Stimulated activated naive B cell treated with anti-CD40 and anti-IgM and Interleukin-4, amounts not matched to agents 10 μg/mL and 1 μg/mL and 100 μg/mL, for 72 hours (primary cell): Measurements from ENCODE around the gene UQCRH.

Experiments used
- ATAC-seq, 2 donors: fragments of 150-1000 bp; cut with Tn5 transposase; replicated peaks; 2 replicates each; pipeline ENCODE4 v1.10.0; 2021; ENCODE audit warnings: moderate library complexity in 1 of 2
- DNase-seq: peaks from one replicate; pipeline ENCODE4 v3.0.0; 2021
- H3K27ac Mint-ChIP-seq: one replicate; pipeline ENCODE4 v1.8.0; 2022; ENCODE audit warnings: mild to moderate bottlenecking, mixed read lengths
- H3K27me3 Mint-ChIP-seq, 2 donors: one replicate each; pipeline ENCODE4 v1.8.0; 2022; ENCODE audit warnings: mixed read lengths in 2 of 2
- H3K36me3 Mint-ChIP-seq, 2 donors: one replicate each; pipeline ENCODE4 v1.8.0; 2022; ENCODE audit warnings: mixed read lengths in 2 of 2, mild to moderate bottlenecking in 1 of 2
- H3K4me1 Mint-ChIP-seq, 2 donors: one replicate each; pipeline ENCODE4 v1.8.0; 2022; ENCODE audit warnings: mixed read lengths in 2 of 2, mild to moderate bottlenecking in 1 of 2
- H3K4me3 Mint-ChIP-seq, 2 donors: one replicate each; pipeline ENCODE4 v1.8.0; 2022; ENCODE audit warnings: mild to moderate bottlenecking in 2 of 2, mixed read lengths in 2 of 2, moderate library complexity in 1 of 2
- H3K9me3 Mint-ChIP-seq, 2 donors: one replicate each; pipeline ENCODE4 v1.8.0; 2022; ENCODE audit warnings: mixed read lengths in 2 of 2, mild to moderate bottlenecking in 1 of 2

Gene UQCRH

DNA sequence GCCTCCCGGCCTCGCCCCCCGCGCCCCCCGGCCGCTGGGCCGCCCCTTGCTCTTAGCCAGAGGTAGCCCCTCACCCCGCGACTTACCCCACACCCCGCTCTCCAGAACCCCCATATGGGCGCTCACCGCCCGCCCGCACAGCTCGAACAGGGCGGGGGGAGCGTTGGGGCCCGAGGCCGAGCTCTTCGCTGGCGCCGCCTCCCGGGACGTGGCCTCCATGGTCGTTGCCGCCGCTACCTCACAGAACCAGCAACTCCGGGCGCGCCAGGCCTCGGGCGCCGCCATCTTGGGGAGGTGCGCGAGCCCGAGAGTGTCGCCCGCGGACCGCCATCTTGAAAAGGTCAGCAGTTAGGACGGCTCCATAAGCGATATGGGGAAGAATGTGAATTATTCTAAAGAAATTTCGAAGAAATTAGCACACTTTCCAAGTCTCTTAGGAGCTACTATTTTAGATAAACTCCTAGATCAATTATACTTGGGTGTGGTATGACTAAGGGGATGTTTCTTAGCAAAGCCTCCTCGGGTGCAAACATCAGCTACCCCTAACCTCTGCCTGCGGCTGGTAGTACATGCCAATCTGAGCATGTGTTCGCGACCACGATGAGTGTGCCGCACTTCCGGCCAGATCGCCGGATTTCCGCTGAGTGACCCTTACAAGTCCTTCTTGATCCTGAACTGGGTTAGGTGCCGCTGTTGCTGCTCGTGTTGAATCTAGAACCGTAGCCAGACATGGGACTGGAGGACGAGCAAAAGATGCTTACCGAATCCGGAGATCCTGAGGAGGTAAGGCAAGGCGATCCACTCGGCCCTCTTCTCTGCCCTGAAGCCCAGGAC is at the start of gene UQCRH, which contains the start of gene LRRC41:
UQCRH (plus strand) TSS at position 661 of the 834 bp plus-strand sequence; CDS start at position 730, 69 bp downstream.
LRRC41 (minus strand) TSS at position 579 of the 834 bp plus-strand sequence; CDS start at position 285, 294 bp downstream.
- Mint-ChIP-seq H3K4me3 (peak within 1 kb of the TSS; percentile 92 to 100), H3K27me3 (no peaks in the 10 kb centered on the region), H3K9me3 (no peaks in the 10 kb centered on the region), H3K36me3 (peaks cover 39% of the 10 kb centered on the region in 2 donors), H3K4me1 (peaks cover 32 to 64% of the 10 kb centered on the region in 2 donors), H3K27ac (peak within 1 kb of the TSS; percentile 99)
- ATAC-seq (peak; percentile 83 to 85), DNase-seq (peak; percentile 90)

DNA sequence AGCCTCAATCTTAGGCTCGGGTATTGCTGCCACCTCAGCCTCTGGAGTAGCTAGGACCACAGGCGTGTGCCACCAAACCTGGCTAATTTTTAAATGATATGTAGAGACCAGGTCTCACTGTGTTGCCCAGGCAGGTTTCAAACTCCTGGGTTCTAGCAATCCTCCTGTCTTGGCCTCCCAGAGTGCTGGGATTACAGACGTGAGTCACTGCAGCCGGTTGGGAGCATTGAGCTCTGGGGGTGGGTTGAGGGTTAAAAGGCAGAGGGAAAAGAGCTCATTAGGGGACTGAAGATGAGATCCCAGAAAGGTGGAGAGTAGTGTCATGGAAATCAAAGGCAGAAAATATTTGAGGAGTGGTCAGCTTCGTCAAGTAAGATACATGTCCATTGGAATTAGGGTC is 48.8 kb upstream of the UQCRH start:
- ATAC-seq (no peak), DNase-seq (no peak)
- Mint-ChIP-seq H3K27me3 (no peaks in the 10 kb centered on the region), H3K9me3 (no peaks in the 10 kb centered on the region), H3K4me1 (no peaks in the 10 kb centered on the region), H3K27ac (no peak overlapping the region), H3K36me3 (peaks cover 6 to 16% of the 10 kb centered on the region in 2 donors), H3K4me3 (no peak overlapping the region)

DNA sequence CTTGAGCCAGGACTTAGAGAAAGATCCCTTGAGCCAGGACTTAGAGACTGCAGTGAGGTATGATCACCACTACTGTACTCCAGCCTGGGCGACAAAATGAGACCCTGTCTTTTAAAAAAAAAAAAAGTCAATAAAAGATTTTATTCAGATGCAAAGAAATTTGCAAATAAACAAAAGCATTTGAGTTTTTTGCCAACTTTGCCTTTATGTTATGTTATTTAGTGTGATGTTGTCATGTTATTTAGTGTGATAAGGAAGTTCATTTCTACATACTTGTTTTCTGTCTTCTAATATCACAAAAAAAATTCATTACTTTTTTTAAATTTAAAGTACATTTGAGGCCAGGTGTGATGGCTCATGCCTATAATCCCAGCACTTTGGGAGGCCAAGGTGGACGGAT is 47.0 kb upstream of the UQCRH start:
- no peak for ATAC-seq
- no peak overlapping the region for H3K4me3 Mint-ChIP-seq
- no peak for DNase-seq
- no peaks in the 10 kb centered on the region for H3K4me1 Mint-ChIP-seq
- no peaks in the 10 kb centered on the region for H3K9me3 Mint-ChIP-seq
- H3K27me3 Mint-ChIP-seq = no peaks in the 10 kb centered on the region
- H3K27ac Mint-ChIP-seq = no peak overlapping the region
- peaks cover 19 to 31% of the 10 kb centered on the region in 2 donors for H3K36me3 Mint-ChIP-seq

DNA sequence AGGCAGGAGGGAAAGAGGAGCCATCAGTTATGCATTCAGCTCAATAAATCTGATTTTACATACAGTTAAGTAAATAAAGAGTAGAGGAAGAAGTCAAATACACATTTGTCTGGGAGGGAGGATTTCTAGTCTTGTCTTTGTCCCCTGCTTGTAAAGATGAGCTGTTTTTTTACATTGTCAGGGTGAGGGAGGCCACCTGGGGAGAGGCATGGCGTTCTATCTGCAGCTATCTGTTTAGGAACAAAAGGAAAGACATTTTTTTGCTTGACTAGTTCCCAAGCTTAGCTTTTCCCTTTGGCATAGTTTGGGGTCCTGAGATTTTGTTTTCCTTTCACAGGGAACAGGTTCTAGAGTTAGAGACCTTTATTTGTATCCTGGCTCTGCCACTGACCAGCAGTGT is 41.0 kb upstream of the UQCRH start:
- Mint-ChIP-seq H3K27me3 (no peaks in the 10 kb centered on the region), H3K4me1 (no peaks in the 10 kb centered on the region), H3K4me3 (no peak overlapping the region), H3K36me3 (peaks cover 27 to 32% of the 10 kb centered on the region in 2 donors), H3K9me3 (no peaks in the 10 kb centered on the region), H3K27ac (no peak overlapping the region)
- no peak for ATAC-seq
- DNase-seq = no peak

DNA sequence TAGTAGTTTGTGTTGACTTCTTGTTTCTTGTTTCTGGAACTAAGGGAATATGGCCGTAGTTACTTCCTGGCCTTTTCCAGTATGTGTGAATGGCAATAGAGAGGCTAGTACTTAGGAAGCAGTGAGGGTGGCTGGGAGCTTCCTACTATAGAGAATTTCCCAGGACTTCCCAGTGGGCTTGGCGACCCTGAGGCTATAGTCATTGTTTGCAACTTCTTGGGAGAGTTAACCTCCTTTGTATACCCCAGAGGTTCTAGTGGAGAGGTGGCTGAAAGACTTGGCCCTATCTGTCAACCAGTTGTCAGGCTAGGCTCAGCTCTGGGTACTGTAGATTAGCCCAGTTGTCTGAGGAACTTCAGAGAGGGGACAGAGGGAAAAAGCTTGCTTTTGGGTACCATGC is 40.4 kb upstream of the UQCRH start:
- ATAC-seq = no peak
- Mint-ChIP-seq H3K36me3 (peaks cover 27 to 31% of the 10 kb centered on the region in 2 donors), H3K4me1 (no peaks in the 10 kb centered on the region), H3K9me3 (no peaks in the 10 kb centered on the region), H3K4me3 (no peak overlapping the region), H3K27me3 (no peaks in the 10 kb centered on the region), H3K27ac (no peak overlapping the region)
- DNase-seq = no peak

DNA sequence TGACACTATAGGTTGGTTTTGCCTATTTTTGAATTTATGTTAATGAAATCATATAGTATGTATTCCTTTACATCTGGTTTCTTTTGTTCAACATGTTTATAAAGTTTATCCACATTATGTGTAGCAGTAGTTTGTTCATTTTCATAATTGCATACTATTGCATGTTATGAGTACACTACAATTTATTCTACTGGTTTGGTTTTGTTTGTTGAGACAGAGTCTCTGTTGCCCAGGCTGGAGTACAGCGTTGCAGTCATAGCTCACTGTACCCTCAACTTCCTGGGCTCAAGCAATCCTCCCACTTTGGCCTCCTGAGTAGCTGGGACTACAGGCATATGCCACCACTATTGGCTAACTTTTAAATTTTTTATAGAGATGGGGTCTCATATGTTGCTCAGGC is 34.9 kb upstream of the UQCRH start:
- Mint-ChIP-seq H3K27me3 (no peaks in the 10 kb centered on the region), H3K36me3 (peaks cover 28 to 34% of the 10 kb centered on the region in 2 donors), H3K9me3 (no peaks in the 10 kb centered on the region), H3K4me1 (no peaks in the 10 kb centered on the region), H3K4me3 (no peak overlapping the region), H3K27ac (no peak overlapping the region)
- ATAC-seq (no peak), DNase-seq (no peak)

DNA sequence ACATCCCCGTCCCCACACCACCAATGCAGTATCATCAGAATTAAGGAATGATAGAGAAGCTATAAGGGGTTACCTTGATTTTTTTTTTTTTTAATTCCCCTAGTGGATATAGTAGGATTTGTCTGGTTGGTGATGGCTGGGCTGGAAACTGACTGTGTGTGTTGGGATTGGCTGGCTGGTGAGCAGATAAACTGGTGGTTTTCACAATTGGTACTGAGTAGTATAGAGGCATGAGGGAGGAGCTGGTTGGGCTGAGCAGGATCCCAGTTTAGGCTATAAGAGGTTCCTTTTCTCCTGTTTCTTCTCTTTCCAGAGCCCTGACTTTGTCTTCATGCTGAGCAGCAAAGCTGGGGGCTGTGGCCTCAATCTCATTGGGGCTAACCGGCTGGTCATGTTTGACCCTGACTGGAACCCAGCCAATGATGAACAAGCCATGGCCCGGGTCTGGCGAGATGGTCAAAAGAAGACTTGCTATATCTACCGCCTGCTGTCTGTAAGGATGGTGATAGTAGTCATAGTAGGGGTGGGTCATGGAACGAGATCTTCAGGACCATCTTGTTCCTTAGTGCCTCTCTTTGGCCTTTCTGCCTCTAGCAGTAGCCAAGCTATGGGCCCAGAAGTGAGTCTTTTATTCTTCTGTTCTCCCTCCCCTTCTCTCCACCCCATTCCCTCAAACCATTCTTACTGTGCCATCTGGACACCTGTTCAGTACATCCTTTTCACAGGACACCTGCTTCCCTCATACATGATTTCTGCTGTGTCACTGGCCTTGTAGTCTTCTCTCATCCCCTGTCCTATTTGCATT is 29.1 kb upstream of the UQCRH start:
- no peaks in the 10 kb centered on the region for H3K27me3 Mint-ChIP-seq
- peaks cover 0 to 3% of the 10 kb centered on the region in 2 donors for H3K9me3 Mint-ChIP-seq
- ATAC-seq (peak in 1 of 2 donors; percentile 29), DNase-seq (no peak)
- no peak overlapping the region for H3K4me3 Mint-ChIP-seq
- H3K36me3 Mint-ChIP-seq = peaks cover 38 to 51% of the 10 kb centered on the region in 2 donors
- H3K4me1 Mint-ChIP-seq = peaks cover 4 to 12% of the 10 kb centered on the region in 2 donors
- peak overlapping the region; percentile 15 for H3K27ac Mint-ChIP-seq

DNA sequence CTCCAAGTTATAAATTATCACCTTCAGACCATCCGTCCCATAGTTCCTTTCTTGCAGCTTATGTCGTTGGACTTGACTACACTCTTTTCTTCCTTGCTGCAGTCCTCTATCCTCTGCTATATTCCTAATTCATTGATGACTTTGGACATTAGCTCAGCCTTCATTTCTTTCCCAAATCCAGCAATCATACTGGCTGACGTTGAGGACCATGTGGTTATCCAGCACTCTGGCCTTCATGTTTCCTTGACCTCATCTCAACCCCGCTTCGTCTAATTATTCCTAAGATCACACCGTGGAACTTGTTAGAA is 28.5 kb upstream of the UQCRH start:
- Mint-ChIP-seq H3K9me3 (peaks cover 0 to 3% of the 10 kb centered on the region in 2 donors), H3K27ac (peak overlapping the region; percentile 15), H3K36me3 (peaks cover 36 to 51% of the 10 kb centered on the region in 2 donors), H3K27me3 (no peaks in the 10 kb centered on the region), H3K4me1 (peaks cover 4 to 12% of the 10 kb centered on the region in 2 donors), H3K4me3 (peak overlapping the region in 1 of 2 donors; percentile 2)
- ATAC-seq (no peak), DNase-seq (no peak)

DNA sequence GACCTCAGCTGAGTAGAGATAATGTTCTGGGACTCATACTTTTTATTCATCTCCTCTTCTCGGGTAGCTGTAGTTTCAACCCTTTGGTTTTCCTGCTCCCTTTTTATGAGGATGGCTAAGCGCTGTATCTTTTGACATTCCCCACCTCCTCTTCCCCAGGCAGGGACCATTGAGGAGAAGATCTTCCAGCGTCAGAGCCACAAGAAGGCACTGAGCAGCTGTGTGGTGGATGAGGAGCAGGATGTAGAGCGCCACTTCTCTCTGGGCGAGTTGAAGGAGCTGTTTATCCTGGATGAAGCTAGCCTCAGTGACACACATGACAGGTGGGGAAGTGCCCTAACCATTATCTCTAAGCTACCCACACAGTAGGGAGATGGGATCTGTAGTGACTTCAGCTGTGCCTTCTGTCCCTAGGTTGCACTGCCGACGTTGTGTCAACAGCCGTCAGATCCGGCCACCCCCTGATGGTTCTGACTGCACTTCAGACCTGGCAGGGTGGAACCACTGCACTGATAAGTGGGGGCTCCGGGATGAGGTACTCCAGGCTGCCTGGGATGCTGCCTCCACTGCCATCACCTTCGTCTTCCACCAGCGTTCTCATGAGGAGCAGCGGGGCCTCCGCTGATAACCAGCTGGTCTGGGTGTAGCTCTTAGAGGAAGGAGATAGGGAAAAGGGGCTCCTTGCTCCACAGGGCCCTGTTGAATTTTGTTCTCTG is 25.7 kb upstream of the UQCRH start:
- H3K36me3 Mint-ChIP-seq = peaks cover 43 to 65% of the 10 kb centered on the region in 2 donors
- H3K9me3 Mint-ChIP-seq = peaks cover 0 to 3% of the 10 kb centered on the region in 2 donors
- H3K4me3 Mint-ChIP-seq = no peak overlapping the region
- peak overlapping the region; percentile 34 for H3K27ac Mint-ChIP-seq
- DNase-seq = no peak
- H3K27me3 Mint-ChIP-seq = no peaks in the 10 kb centered on the region
- H3K4me1 Mint-ChIP-seq = peaks cover 4 to 12% of the 10 kb centered on the region in 2 donors
- ATAC-seq = no peak

DNA sequence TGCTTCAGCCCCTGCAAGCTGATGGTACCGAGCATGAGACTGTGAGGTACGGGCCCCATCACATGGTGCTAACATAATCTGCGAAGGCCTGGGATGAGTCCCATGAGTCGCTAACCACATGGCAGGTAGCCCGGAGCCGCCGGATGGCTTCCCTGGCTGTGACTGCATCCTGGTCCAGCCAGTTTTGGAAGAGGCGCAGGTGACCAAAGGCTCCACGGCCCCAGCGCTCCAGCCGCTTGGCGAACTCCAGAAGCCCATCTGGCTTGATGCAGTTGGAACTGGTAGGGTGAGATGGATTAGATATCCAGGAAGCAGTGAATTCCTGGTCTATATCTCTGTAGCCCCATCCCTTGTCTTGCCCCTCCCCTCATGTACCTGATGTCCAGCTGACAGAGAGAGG is 24.7 kb upstream of the UQCRH start:
- Mint-ChIP-seq H3K4me3 (no peak overlapping the region), H3K9me3 (peaks cover 0 to 3% of the 10 kb centered on the region in 2 donors), H3K36me3 (peaks cover 45 to 65% of the 10 kb centered on the region in 2 donors), H3K27me3 (no peaks in the 10 kb centered on the region), H3K27ac (no peak overlapping the region), H3K4me1 (peaks cover 7 to 21% of the 10 kb centered on the region in 2 donors)
- no peak for ATAC-seq
- no peak for DNase-seq

DNA sequence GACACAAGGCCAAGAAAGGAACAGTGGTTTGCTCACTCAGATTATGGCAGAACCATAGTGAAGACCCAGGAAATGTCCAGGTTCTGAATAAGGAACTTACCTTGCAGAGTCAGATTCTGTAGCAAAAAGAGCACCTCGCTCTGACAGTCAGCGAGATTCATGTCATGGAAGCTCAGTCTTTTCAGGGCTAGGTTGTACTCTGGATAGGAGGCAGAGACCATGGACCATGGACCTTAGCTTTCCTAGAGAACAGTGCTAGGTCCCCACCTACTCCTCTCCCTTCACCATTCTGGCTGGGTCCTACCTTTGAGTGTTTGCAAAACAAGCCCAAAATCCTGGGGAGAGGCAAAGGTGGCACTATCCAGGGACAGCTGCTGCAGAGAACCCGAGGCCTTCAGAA is 23.4 kb upstream of the UQCRH start:
- Mint-ChIP-seq H3K27ac (no peak overlapping the region), H3K9me3 (peaks cover 0 to under 1% of the 10 kb centered on the region in 2 donors), H3K4me1 (peaks cover 5 to 23% of the 10 kb centered on the region in 2 donors), H3K36me3 (peaks cover 46 to 64% of the 10 kb centered on the region in 2 donors), H3K27me3 (no peaks in the 10 kb centered on the region), H3K4me3 (no peak overlapping the region)
- DNase-seq = no peak
- no peak for ATAC-seq

DNA sequence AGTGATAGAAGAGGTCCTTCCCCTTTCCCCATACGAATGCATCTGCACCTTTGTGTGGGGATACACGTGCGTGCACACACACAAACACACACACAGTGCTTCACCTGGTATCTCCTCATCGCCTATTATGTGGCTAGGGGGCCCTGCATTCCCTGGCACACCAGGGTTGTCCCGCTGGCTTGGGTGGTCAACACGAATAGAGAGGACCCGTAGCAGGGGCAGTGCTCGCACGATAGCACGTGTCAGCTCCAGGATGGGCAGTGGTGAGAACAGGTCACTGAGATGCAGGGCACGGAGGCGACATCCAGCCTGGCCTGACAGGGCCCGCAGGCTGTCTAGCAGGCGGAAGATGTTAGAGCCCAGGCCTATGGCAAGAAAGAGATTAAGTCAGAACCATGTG is 22.5 kb upstream of the UQCRH start:
- peaks cover 4 to 24% of the 10 kb centered on the region in 2 donors for H3K4me1 Mint-ChIP-seq
- no peak for ATAC-seq
- H3K4me3 Mint-ChIP-seq = no peak overlapping the region
- H3K27ac Mint-ChIP-seq = peak overlapping the region; percentile 65
- no peaks in the 10 kb centered on the region for H3K27me3 Mint-ChIP-seq
- DNase-seq = no peak
- H3K9me3 Mint-ChIP-seq = no peaks in the 10 kb centered on the region
- peaks cover 44 to 65% of the 10 kb centered on the region in 2 donors for H3K36me3 Mint-ChIP-seq

DNA sequence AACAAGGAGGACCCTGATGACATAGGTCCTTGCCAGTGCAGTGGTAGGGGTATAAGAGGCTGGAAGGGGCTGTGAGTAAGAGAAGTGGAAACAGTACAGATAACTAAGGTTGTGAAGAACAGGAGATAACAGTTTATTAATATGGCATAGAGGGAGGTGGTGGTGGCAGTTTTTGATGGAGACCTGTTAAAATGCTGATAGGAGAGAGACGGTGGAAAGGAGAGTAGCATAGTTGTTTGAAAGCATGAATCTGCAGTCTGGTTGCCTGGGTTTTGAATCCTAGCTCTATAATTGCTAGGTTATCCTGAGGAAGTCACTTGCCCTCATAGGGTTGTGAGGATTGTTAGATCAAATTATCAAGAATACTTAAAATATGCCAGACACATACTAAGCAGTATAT is 19.4 kb upstream of the UQCRH start:
- Mint-ChIP-seq H3K9me3 (no peaks in the 10 kb centered on the region), H3K27me3 (no peaks in the 10 kb centered on the region), H3K36me3 (peaks cover 44 to 59% of the 10 kb centered on the region in 2 donors), H3K4me1 (peaks cover 5 to 24% of the 10 kb centered on the region in 2 donors), H3K4me3 (no peak overlapping the region), H3K27ac (no peak overlapping the region)
- ATAC-seq (no peak), DNase-seq (no peak)
